Spleen (tissue), 7 donors: ENCODE results near the gene BTN3A1.

Experiments used
- POLR2AphosphoS5 ChIP-seq, 3 donors: sonication (generic); formaldehyde crosslinking; IDR thresholded peaks; one replicate each; pipeline ENCODE4 v1.5.1; 2017; ENCODE audit warnings: antibody characterized with exemption in 3 of 3
- TF ChIP-seq, protein P1 (sequence below), 11 experiments: fragments of 200-600 bp in 7 of 11; fragments of 450-650 bp in 4 of 11; sonication (generic) in 4 of 11; IDR thresholded peaks in 8 of 11; conservative IDR thresholded peaks in 3 of 11; 1 replicate in 7 of 11; 2 replicates in 4 of 11; pipeline versions ENCODE4 v1.4.0 to v1.8.0; 2016 to 2021; ENCODE audit warnings: antibody characterized with exemption in 11 of 11, inconsistent platforms in 4 of 11, mild to moderate bottlenecking in 1 of 11
- donor health status: DM: no; HTN: no; CAD: no; lungs with moderate emphysema.
- donor health status: DM: no; HTN: no; CAD: no.
- donor health status: DM: no; HTN: no; CAD: no.

DNA sequence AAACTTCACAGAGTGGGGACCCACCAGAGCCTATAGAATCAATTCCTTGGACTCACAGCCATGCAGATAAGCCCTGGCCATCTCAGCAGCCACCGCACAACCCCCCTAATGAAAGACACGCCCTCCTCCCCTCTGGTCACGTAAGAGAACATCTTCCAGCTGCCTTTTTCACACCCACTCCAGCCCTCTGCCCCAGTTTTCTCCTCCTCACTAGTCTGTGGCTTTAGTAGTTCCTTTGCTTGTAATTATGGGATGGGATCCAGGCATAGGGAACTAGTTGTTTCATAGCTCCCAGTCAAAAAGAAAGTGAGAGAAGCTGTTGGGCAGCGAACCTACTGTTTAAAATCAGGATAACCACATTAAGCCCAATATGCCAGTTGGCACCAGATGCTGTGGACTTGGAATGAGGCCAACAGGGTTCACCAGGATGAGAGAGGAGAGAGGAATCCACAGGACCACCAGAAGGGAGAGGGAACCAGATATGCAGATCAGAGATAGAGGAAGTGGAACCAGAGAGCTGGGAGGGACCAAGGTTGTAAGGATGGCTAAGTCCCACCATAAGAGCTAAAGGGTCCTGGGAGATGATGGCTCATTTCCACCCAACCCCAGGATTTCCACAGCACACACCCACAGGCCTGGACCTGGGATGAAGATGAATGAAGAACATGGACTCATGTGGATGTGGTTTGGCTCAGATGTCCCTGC, 9.0 kb upstream of the BTN3A1 start:
- TF ChIP-seq, protein P1, sequence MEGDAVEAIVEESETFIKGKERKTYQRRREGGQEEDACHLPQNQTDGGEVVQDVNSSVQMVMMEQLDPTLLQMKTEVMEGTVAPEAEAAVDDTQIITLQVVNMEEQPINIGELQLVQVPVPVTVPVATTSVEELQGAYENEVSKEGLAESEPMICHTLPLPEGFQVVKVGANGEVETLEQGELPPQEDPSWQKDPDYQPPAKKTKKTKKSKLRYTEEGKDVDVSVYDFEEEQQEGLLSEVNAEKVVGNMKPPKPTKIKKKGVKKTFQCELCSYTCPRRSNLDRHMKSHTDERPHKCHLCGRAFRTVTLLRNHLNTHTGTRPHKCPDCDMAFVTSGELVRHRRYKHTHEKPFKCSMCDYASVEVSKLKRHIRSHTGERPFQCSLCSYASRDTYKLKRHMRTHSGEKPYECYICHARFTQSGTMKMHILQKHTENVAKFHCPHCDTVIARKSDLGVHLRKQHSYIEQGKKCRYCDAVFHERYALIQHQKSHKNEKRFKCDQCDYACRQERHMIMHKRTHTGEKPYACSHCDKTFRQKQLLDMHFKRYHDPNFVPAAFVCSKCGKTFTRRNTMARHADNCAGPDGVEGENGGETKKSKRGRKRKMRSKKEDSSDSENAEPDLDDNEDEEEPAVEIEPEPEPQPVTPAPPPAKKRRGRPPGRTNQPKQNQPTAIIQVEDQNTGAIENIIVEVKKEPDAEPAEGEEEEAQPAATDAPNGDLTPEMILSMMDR (IDR thresholded peaks at IDR 0.05 in 8 of 11, conservative IDR thresholded peaks at IDR 0.05 in 3 of 11): no peak
- no peak for TF ChIP-seq POLR2AphosphoS5 (IDR thresholded peaks at IDR 0.05)
